NCI-H1048 (cell line): ENCODE measurements around the gene RASD1.
"Not testable (repeated sequence)": the region's sequence is repeated elsewhere in the genome, so short reads cannot be mapped to it uniquely, and the experiment has no call there.

Experiments
- DNase-seq: peaks from one replicate; lab custom pipeline; 2025; lab: John Stamatoyannopoulos, UW

RASD1 gene

GRCh38 chr17:17469358-17469757, 26.8 kb downstream of the RASD1 start:
- no peak for DNase-seq

- no peak for DNase-seq
Observed at GRCh38 chr17:17468217-17469010, 27.8 kb downstream of the RASD1 start.

- DNase-seq, result no peak
Observed at GRCh38 chr17:17467720-17468119, 28.5 kb downstream of the RASD1 start.

GRCh38 chr17:17467016-17467415, 29.2 kb downstream of the RASD1 start:
- DNase-seq, result no peak

GRCh38 chr17:17466511-17466910, 29.7 kb downstream of the RASD1 start:
- DNase-seq, result no peak

GRCh38 chr17:17465878-17466277, 30.3 kb downstream of the RASD1 start:
- DNase-seq, result not testable (repeated sequence)

GRCh38 chr17:17463821-17464220, 32.4 kb downstream of the RASD1 start:
- DNase-seq, result no peak

- DNase-seq, result no peak
Observed at GRCh38 chr17:17462048-17462824, 34.0 kb downstream of the RASD1 start.

- no peak for DNase-seq
Observed at GRCh38 chr17:17460038-17460437, 36.2 kb downstream of the RASD1 start.

GRCh38 chr17:17457680-17458079, 38.5 kb downstream of the RASD1 start:
- DNase-seq, result no peak

- no peak for DNase-seq
Observed at GRCh38 chr17:17456251-17456650, 39.9 kb downstream of the RASD1 start.

GRCh38 chr17:17455173-17455572, 41.0 kb downstream of the RASD1 start:
- DNase-seq, result no peak

- DNase-seq, result not testable (repeated sequence)
Observed at GRCh38 chr17:17454700-17455099, 41.5 kb downstream of the RASD1 start.

- DNase-seq, result no peak
Observed at GRCh38 chr17:17454276-17454675, 41.9 kb downstream of the RASD1 start.

- no peak for DNase-seq
Observed at GRCh38 chr17:17453088-17453487, 43.1 kb downstream of the RASD1 start.

GRCh38 chr17:17448723-17449122, 47.5 kb downstream of the RASD1 start:
- DNase-seq, result no peak

- no peak for DNase-seq
Observed at GRCh38 chr17:17448076-17448475, 48.1 kb downstream of the RASD1 start.

GRCh38 chr17:17447264-17447663, 48.9 kb downstream of the RASD1 start:
- no peak for DNase-seq

- DNase-seq, result no peak
Observed at GRCh38 chr17:17446666-17447155, 49.5 kb downstream of the RASD1 start.

GRCh38 chr17:17445925-17446665, 50.1 kb downstream of the RASD1 start:
- no peak for DNase-seq

- DNase-seq, result no peak
Observed at GRCh38 chr17:17445296-17445924, 50.8 kb downstream of the RASD1 start.
